Fibroblast of lung (primary cell): Measurements from ENCODE around the gene CTNNBIP1. TPM values are rescaled to one million over a fixed set of nuclear protein-coding genes. Genes with fewer than 3 reads are reported as not detected.
"Not testable (repeated sequence)": the region's sequence is repeated elsewhere in the genome, so short reads cannot be mapped to it uniquely, and the experiment has no call there.

ENCODE experiments used
- DNase-seq, 2 donors: peaks; one replicate each; pipeline versions ENCODE4 v3.0.0 to v3.0.0-alpha.2; 2010; ENCODE audit warnings: low read depth in 2 of 2
- H2AFZ ChIP-seq: 2 replicates; pipeline ENCODE4 v1.5.1; 2012; ENCODE audit warnings: low read length, control low read depth, inconsistent platforms
- H3K27ac ChIP-seq: 2 replicates; pipeline ENCODE4 v1.5.1; 2011; ENCODE audit warnings: low read length, control low read depth; ENCODE audit not compliant: insufficient read depth
- H3K27me3 ChIP-seq: 2 replicates; pipeline ENCODE4 v1.5.1; 2011; ENCODE audit warnings: mild to moderate bottlenecking, low read length; ENCODE audit not compliant: control insufficient read depth, insufficient read depth
- H3K36me3 ChIP-seq: 2 replicates; pipeline ENCODE4 v1.5.1; 2011; ENCODE audit warnings: low read length; ENCODE audit not compliant: control insufficient read depth, insufficient read depth
- H3K4me1 ChIP-seq: 2 replicates; pipeline ENCODE4 v1.5.1; 2011; ENCODE audit warnings: low read length; ENCODE audit not compliant: control insufficient read depth, insufficient read depth; ENCODE audit errors: extremely low read depth
- H3K4me2 ChIP-seq: 2 replicates; pipeline ENCODE4 v1.5.1; 2011; ENCODE audit warnings: low read length, control low read depth; ENCODE audit not compliant: insufficient read depth; ENCODE audit errors: extremely low read depth
- H3K4me3 ChIP-seq, 4 experiments: fragments of 200-600 bp in 1 of 4; sonication (generic) in 1 of 4; replicated peaks in 1 of 4; 2 replicates each; pipeline ENCODE4 v1.5.1; 2011 to 2016; ENCODE audit warnings: low read length in 4 of 4, low read depth in 3 of 4, mild to moderate bottlenecking in 3 of 4, control low read depth in 2 of 4, inconsistent platforms in 1 of 4, mixed read lengths in 1 of 4; ENCODE audit not compliant: insufficient read depth in 1 of 4; ENCODE audit errors: control extremely low read depth in 1 of 4
- H3K79me2 ChIP-seq: 2 replicates; pipeline ENCODE4 v1.5.1; 2012; ENCODE audit warnings: mild to moderate bottlenecking, low read length, inconsistent platforms; ENCODE audit not compliant: control insufficient read depth, insufficient read depth
- H3K9ac ChIP-seq: 2 replicates; pipeline ENCODE4 v1.5.1; 2011; ENCODE audit warnings: mild to moderate bottlenecking, low read length, control low read depth; ENCODE audit not compliant: insufficient read depth
- H3K9me3 ChIP-seq: 2 replicates; pipeline ENCODE4 v1.5.1; 2012; ENCODE audit warnings: low read depth, low read length; ENCODE audit not compliant: control insufficient read depth, insufficient read depth
- H4K20me1 ChIP-seq: 2 replicates; pipeline ENCODE4 v1.5.1; 2011; ENCODE audit warnings: low read length; ENCODE audit not compliant: control insufficient read depth, insufficient read depth; ENCODE audit errors: extremely low read depth
- EZH2 ChIP-seq: IDR thresholded peaks from 2 replicates; pipeline ENCODE4 v1.5.1; 2012; ENCODE audit warnings: low read length, control low read depth, mild to moderate bottlenecking; ENCODE audit errors: missing control alignments
- polyA plus RNA-seq, 2 donors: library from polyadenylated mRNA; depleted of rRNA in 1 of 2; stranded (reverse) in 1 of 2; unstranded in 1 of 2; fragments of >200 nt; gene quantifications; 2 replicates each; pipeline ENCODE4 v1.2.1, GENCODE V29; 2011 to 2012; ENCODE audit warnings: missing spikeins in 1 of 2
- total RNA-seq: library from RNA; depleted of rRNA; stranded (reverse); fragments of >200 nt; gene quantifications from 2 replicates; pipeline ENCODE4 v1.2.1, GENCODE V29; 2014
- TF ChIP-seq, protein P1 (sequence below), 2 donors: IDR thresholded peaks in 1 of 2; conservative IDR thresholded peaks in 1 of 2; 1 replicate in 1 of 2; 2 replicates in 1 of 2; pipeline ENCODE4 v1.5.1; 2011 to 2012; ENCODE audit warnings: low read length in 2 of 2, control low read depth in 1 of 2, inconsistent platforms in 1 of 2, low read depth in 1 of 2, mild to moderate bottlenecking in 1 of 2

Gene CTNNBIP1
- total and polyA plus RNA-seq, 2 donors (not counting 1 experiment from before 2014, with no cell fraction given) = 16.5 to 19.0 TPM

DNA sequence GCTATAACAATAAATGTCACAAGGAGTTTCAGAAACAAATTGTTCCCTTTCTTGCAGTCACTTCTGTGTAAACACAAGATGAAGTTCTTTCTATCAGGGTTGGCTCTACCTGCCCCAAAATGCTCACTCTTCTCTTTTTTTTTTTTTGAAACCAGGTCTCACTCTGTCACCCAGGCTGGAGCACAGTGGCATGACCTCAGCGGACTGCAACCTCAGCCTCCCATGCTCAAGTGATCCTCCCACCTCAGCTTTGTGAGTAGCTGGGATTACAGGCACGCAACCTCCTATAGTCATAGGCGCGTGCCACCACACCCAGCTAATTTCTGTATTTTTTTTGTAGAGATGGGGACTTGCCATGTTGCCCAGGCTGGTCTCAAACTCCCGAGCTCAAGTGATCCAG lies 10.5 kb upstream of the CTNNBIP1 start:
- Histone ChIP-seq H3K79me2 (no peaks in the 10 kb centered on the region), H3K36me3 (no peaks in the 10 kb centered on the region), H3K9ac (no peak overlapping the region), H3K9me3 (no peaks in the 10 kb centered on the region), H2AFZ (no peak overlapping the region), H4K20me1 (no peaks in the 10 kb centered on the region), H3K4me2 (no peak overlapping the region), H3K4me1 (no peaks in the 10 kb centered on the region), H3K27ac (no peak overlapping the region), H3K27me3 (no peaks in the 10 kb centered on the region), H3K4me3 (no peak overlapping the region)
- TF ChIP-seq EZH2 = no peak
- DNase-seq = no peak

DNA sequence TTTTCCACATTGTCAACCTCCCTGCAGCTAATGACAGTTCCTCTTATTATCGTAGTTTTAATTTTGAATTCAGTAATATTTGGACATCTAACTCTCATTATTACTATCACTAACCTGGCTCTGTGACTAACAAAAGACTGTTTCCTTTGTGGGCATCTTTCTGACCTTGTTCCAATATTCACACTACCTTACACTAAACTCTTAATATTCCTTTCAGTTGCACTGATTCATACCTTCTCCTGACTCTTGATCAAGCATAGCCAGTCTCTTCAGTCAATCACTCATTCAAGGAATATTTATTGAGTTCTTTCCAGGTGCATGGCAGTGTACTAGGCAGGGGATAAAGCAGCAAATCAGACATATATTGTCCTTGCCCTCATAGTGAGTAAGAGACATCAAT lies 7.8 kb upstream of the CTNNBIP1 start:
- no peaks in the 10 kb centered on the region for H3K9me3 ChIP-seq
- no peaks in the 10 kb centered on the region for H3K36me3 ChIP-seq
- no peak overlapping the region for H3K9ac ChIP-seq
- no peaks in the 10 kb centered on the region for H3K27me3 ChIP-seq
- H4K20me1 ChIP-seq = no peaks in the 10 kb centered on the region
- TF ChIP-seq, protein P1, sequence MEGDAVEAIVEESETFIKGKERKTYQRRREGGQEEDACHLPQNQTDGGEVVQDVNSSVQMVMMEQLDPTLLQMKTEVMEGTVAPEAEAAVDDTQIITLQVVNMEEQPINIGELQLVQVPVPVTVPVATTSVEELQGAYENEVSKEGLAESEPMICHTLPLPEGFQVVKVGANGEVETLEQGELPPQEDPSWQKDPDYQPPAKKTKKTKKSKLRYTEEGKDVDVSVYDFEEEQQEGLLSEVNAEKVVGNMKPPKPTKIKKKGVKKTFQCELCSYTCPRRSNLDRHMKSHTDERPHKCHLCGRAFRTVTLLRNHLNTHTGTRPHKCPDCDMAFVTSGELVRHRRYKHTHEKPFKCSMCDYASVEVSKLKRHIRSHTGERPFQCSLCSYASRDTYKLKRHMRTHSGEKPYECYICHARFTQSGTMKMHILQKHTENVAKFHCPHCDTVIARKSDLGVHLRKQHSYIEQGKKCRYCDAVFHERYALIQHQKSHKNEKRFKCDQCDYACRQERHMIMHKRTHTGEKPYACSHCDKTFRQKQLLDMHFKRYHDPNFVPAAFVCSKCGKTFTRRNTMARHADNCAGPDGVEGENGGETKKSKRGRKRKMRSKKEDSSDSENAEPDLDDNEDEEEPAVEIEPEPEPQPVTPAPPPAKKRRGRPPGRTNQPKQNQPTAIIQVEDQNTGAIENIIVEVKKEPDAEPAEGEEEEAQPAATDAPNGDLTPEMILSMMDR (conservative IDR thresholded peaks at IDR 0.05 in 1 of 2, IDR thresholded peaks at IDR 0.05 in 1 of 2; ENCODE audit: low read depth in 1 of 2, low read length in 2 of 2) = no peak
- no peak for TF ChIP-seq EZH2
- H3K27ac ChIP-seq = no peak overlapping the region
- no peak overlapping the region for H3K4me3 ChIP-seq
- DNase-seq = no peak
- no peak overlapping the region for H3K4me2 ChIP-seq
- no peaks in the 10 kb centered on the region for H3K4me1 ChIP-seq
- no peak overlapping the region for H2AFZ ChIP-seq
- no peaks in the 10 kb centered on the region for H3K79me2 ChIP-seq

DNA sequence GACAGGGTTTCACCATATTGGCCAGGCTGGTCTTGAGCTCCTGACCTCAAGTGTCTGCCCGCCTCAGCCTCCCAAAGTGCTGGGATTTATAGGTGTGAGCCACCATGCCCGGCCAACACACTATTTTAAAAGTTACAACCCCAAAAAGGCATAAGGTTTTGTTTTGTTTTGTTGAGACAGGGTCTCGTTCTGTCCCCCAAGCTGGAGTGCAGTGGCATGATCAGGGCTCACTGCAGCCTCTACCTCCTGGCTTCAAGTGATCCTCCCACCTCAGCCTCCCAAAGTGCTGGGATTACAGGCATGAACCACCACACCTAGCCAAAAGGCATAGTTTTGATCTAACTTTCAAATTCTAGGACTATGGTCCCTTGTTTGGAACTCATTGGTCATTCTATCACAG lies 7.4 kb upstream of the CTNNBIP1 start:
- not testable (repeated sequence) for H3K9ac ChIP-seq, H4K20me1 ChIP-seq, H3K4me1 ChIP-seq, DNase-seq, H3K27me3 ChIP-seq, H3K79me2 ChIP-seq, H2AFZ ChIP-seq, H3K36me3 ChIP-seq, H3K4me2 ChIP-seq, H3K9me3 ChIP-seq, H3K4me3 ChIP-seq, H3K27ac ChIP-seq

DNA sequence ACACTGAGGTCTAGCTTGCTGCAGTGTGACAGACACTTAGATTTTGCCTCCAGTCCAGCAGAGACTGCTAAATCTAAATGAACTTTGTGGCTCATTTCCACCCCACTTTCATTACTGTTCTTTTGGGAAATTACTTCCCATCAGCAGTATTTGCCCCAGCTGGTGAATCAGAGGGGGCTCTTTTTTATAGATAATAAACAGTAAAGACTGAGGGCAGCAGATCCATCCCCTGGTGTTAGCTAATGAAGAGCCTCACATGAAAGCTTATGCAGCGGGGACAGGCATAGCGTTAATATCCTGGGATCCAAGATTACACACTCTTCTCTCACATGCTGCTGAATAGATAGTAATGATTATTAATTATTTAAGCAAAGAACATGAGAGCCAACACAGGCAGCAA lies 6.4 kb upstream of the CTNNBIP1 start:
- TF ChIP-seq, protein P1 (conservative IDR thresholded peaks at IDR 0.05 in 1 of 2, IDR thresholded peaks at IDR 0.05 in 1 of 2; ENCODE audit: low read depth in 1 of 2, low read length in 2 of 2) = no peak
- TF ChIP-seq EZH2 = no peak
- no peak for DNase-seq
- Histone ChIP-seq H3K9ac (no peak overlapping the region), H3K9me3 (no peaks in the 10 kb centered on the region), H3K79me2 (no peaks in the 10 kb centered on the region), H4K20me1 (no peaks in the 10 kb centered on the region), H3K27me3 (no peaks in the 10 kb centered on the region), H2AFZ (no peak overlapping the region), H3K4me3 (no peak overlapping the region), H3K27ac (no peak overlapping the region), H3K4me2 (no peak overlapping the region), H3K36me3 (no peaks in the 10 kb centered on the region), H3K4me1 (no peaks in the 10 kb centered on the region)
